22Rv1 (cell line): ENCODE results near the gene PGAP6.
"Not testable (repeated sequence)": the region's sequence is repeated elsewhere in the genome, so short reads cannot be mapped to it uniquely, and the experiment has no call there.

Source experiments
- H3K27ac ChIP-seq: fragments of 450-650 bp; 2 replicates; pipeline ENCODE4 v1.5.1; 2017
- CTCF ChIP-seq: fragments of 450-650 bp; IDR thresholded peaks from 2 replicates; pipeline ENCODE4 v1.5.1; 2017; ENCODE audit warnings: mild to moderate bottlenecking
- ZFX ChIP-seq: fragments of 450-650 bp; IDR thresholded peaks from 2 replicates; pipeline ENCODE4 v1.6.1; 2017; ENCODE audit warnings: antibody characterized with exemption, borderline replicate concordance

PGAP6 gene

GRCh38 chr16:425082-425718, 43.4 kb upstream of the PGAP6 start, which contains the start of gene RAB11FIP3:
RAB11FIP3 (plus strand) TSS chr16:425649; CDS start chr16:426007, 358 bp downstream.
- TF ChIP-seq ZFX: no peak
- peak; percentile 37 for TF ChIP-seq CTCF
- H3K27ac ChIP-seq: peak within 1 kb of the TSS; percentile 74

- H3K27ac ChIP-seq: peak overlapping the region; percentile 74
- no peak for TF ChIP-seq ZFX
- no peak for TF ChIP-seq CTCF
Observed at GRCh38 chr16:424623-425081, 42.9 kb upstream of the PGAP6 start.

GRCh38 chr16:424033-424622, 42.4 kb upstream of the PGAP6 start:
- no peak overlapping the region for H3K27ac ChIP-seq
- TF ChIP-seq ZFX (no peak), CTCF (no peak)

GRCh38 chr16:422179-422578, 40.4 kb upstream of the PGAP6 start:
- not testable (repeated sequence) for H3K27ac ChIP-seq

- not testable (repeated sequence) for H3K27ac ChIP-seq
Observed at GRCh38 chr16:415170-415498, 33.4 kb upstream of the PGAP6 start.

GRCh38 chr16:414395-415169, 32.8 kb upstream of the PGAP6 start:
- TF ChIP-seq CTCF: no peak
- TF ChIP-seq ZFX: no peak
- H3K27ac ChIP-seq: no peak overlapping the region

- H3K27ac ChIP-seq: no peak overlapping the region
- no peak for TF ChIP-seq ZFX
- no peak for TF ChIP-seq CTCF
Observed at GRCh38 chr16:411576-412265, 29.9 kb upstream of the PGAP6 start.
